HEK293 (cell line): ENCODE results near the gene KDM4C.

Experiments
- CTCF ChIA-PET: fragments of 350-600 bp; formaldehyde crosslinking; extraction: SDS; loops from one replicate; lab custom pipeline; 2021; ENCODE audit warnings: antibody characterized with exemption; lab: Yijun Ruan, JAX
- POLR2A ChIA-PET: fragments of 300-600 bp; formaldehyde crosslinking; extraction: SDS; loops from one replicate; lab custom pipeline; 2020; ENCODE audit warnings: antibody characterized with exemption, inconsistent platforms; lab: Yijun Ruan, JAX
- H3K27ac ChIP-seq: fragments of 200-500 bp; sonication (Bioruptor generic); 2 replicates; pipeline ENCODE4 v1.5.1; 2014; ENCODE audit warnings: low read depth, low read length, control low read depth, inconsistent platforms; ENCODE audit errors: extremely low read depth
- H3K36me3 ChIP-seq, 2 experiments: fragments of 200-500 bp in 1 of 2; sonication (Bioruptor generic) in 1 of 2; 1 replicate in 1 of 2; 2 replicates in 1 of 2; pipeline ENCODE4 v1.5.1; 2014 to 2017; ENCODE audit warnings: inconsistent platforms in 2 of 2, low read length in 2 of 2; ENCODE audit not compliant: control insufficient read depth in 2 of 2, insufficient read depth in 1 of 2
- H3K4me1 ChIP-seq: fragments of 200-500 bp; sonication (Bioruptor generic); 2 replicates; pipeline ENCODE4 v1.5.1; 2014; ENCODE audit warnings: mild to moderate bottlenecking, low read length, inconsistent platforms; ENCODE audit not compliant: control insufficient read depth, insufficient read depth
- H3K4me3 ChIP-seq: 2 replicates; pipeline ENCODE4 v1.5.1; 2011; ENCODE audit warnings: low read depth, mild to moderate bottlenecking, control low read depth, low read length, moderate library complexity
- H3K9me3 ChIP-seq: fragments of 200-500 bp; sonication (Bioruptor generic); 2 replicates; pipeline ENCODE4 v1.5.1; 2014; ENCODE audit warnings: low read depth, low read length, inconsistent platforms; ENCODE audit not compliant: control insufficient read depth, insufficient read depth
- IKZF3 ChIP-seq: fragments of 450-650 bp; IDR thresholded peaks from 2 replicates; pipeline ENCODE4 v1.5.0; 2018; ENCODE audit warnings: missing biosample characterization, mild to moderate bottlenecking, missing genetic modification characterization, moderate library complexity
- MYNN ChIP-seq: fragments of 450-650 bp; formaldehyde crosslinking; IDR thresholded peaks from 2 replicates; pipeline ENCODE4 v1.5.1; 2016; ENCODE audit warnings: missing biosample characterization, missing genetic modification characterization, borderline replicate concordance
- PATZ1 ChIP-seq: fragments of 450-650 bp; formaldehyde crosslinking; IDR thresholded peaks from 2 replicates; pipeline ENCODE4 v1.5.1; 2016; ENCODE audit warnings: missing biosample characterization, missing genetic modification characterization
- REPIN1 ChIP-seq: fragments of 450-650 bp; formaldehyde crosslinking; IDR thresholded peaks from 2 replicates; pipeline ENCODE4 v1.5.1; 2017; ENCODE audit warnings: missing biosample characterization, missing genetic modification characterization, low read depth
- SCRT2 ChIP-seq: fragments of 450-650 bp; formaldehyde crosslinking; IDR thresholded peaks from 2 replicates; pipeline ENCODE4 v1.5.1; 2016; ENCODE audit warnings: missing biosample characterization, missing genetic modification characterization
- TRIM28 ChIP-seq: IDR thresholded peaks from 2 replicates; pipeline ENCODE4 v1.6.1; 2011; ENCODE audit warnings: low read length, control low read depth, borderline replicate concordance
- WT1 ChIP-seq: fragments of 450-650 bp; formaldehyde crosslinking; IDR thresholded peaks from 2 replicates; pipeline ENCODE4 v1.5.1; 2016; ENCODE audit warnings: missing biosample characterization, missing genetic modification characterization
- ZBTB21 ChIP-seq: fragments of 450-650 bp; formaldehyde crosslinking; IDR thresholded peaks from 2 replicates; pipeline ENCODE4 v1.5.1; 2017; ENCODE audit warnings: missing biosample characterization, missing genetic modification characterization
- ZFP41 ChIP-seq: fragments of 450-650 bp; formaldehyde crosslinking; IDR thresholded peaks from 2 replicates; pipeline ENCODE4 v1.5.1; 2016; ENCODE audit warnings: missing biosample characterization, missing genetic modification characterization, borderline replicate concordance
- ZIC2 ChIP-seq: fragments of 450-650 bp; formaldehyde crosslinking; IDR thresholded peaks from 2 replicates; pipeline ENCODE4 v1.5.1; 2016; ENCODE audit warnings: missing biosample characterization, missing genetic modification characterization
- ZNF112 ChIP-seq: fragments of 450-650 bp; formaldehyde crosslinking; IDR thresholded peaks from 2 replicates; pipeline ENCODE4 v1.5.0; 2017; ENCODE audit warnings: missing biosample characterization, missing genetic modification characterization
- ZNF155 ChIP-seq: fragments of 450-650 bp; formaldehyde crosslinking; IDR thresholded peaks from 2 replicates; pipeline ENCODE4 v1.5.1; 2016; ENCODE audit warnings: missing biosample characterization, missing genetic modification characterization
- ZNF16 ChIP-seq: fragments of 450-650 bp; formaldehyde crosslinking; IDR thresholded peaks from 2 replicates; pipeline ENCODE4 v1.5.1; 2016; ENCODE audit warnings: low read depth, missing biosample characterization, missing genetic modification characterization
- ZNF175 ChIP-seq: fragments of 450-650 bp; formaldehyde crosslinking; IDR thresholded peaks from 2 replicates; pipeline ENCODE4 v1.5.1; 2016; ENCODE audit warnings: missing biosample characterization, missing genetic modification characterization
- ZNF184 ChIP-seq: fragments of 450-650 bp; IDR thresholded peaks from 2 replicates; pipeline ENCODE4 v1.5.1; 2018; ENCODE audit warnings: missing biosample characterization, mild to moderate bottlenecking, missing genetic modification characterization
- ZNF302 ChIP-seq: fragments of 450-650 bp; formaldehyde crosslinking; IDR thresholded peaks from 2 replicates; pipeline ENCODE4 v1.5.1; 2016; ENCODE audit warnings: missing biosample characterization, missing genetic modification characterization, low read depth
- ZNF473 ChIP-seq: fragments of 450-650 bp; formaldehyde crosslinking; IDR thresholded peaks from 2 replicates; pipeline ENCODE4 v1.5.1; 2017; ENCODE audit warnings: missing biosample characterization, missing genetic modification characterization
- ZNF558 ChIP-seq: fragments of 450-650 bp; formaldehyde crosslinking; IDR thresholded peaks from 2 replicates; pipeline ENCODE4 v1.5.1; 2016; ENCODE audit warnings: missing biosample characterization, missing genetic modification characterization
- ZNF623 ChIP-seq: fragments of 450-650 bp; formaldehyde crosslinking; IDR thresholded peaks from 2 replicates; pipeline ENCODE4 v1.5.1; 2016; ENCODE audit warnings: missing biosample characterization, missing genetic modification characterization
- ZNF776 ChIP-seq: fragments of 450-650 bp; formaldehyde crosslinking; IDR thresholded peaks from 2 replicates; pipeline ENCODE4 v1.5.0; 2017; ENCODE audit warnings: missing biosample characterization, missing genetic modification characterization, borderline replicate concordance
- ZNF785 ChIP-seq: fragments of 450-650 bp; formaldehyde crosslinking; IDR thresholded peaks from 2 replicates; pipeline ENCODE4 v1.5.1; 2016; ENCODE audit warnings: missing biosample characterization, missing genetic modification characterization
- ZNF791 ChIP-seq: fragments of 450-650 bp; formaldehyde crosslinking; IDR thresholded peaks from 2 replicates; pipeline ENCODE4 v1.5.1; 2016; ENCODE audit warnings: missing biosample characterization, missing genetic modification characterization
- ZNF792 ChIP-seq: fragments of 450-650 bp; formaldehyde crosslinking; IDR thresholded peaks from 2 replicates; pipeline ENCODE4 v1.5.1; 2016; ENCODE audit warnings: missing biosample characterization, missing genetic modification characterization
- ZNF830 ChIP-seq: fragments of 450-650 bp; IDR thresholded peaks from 2 replicates; pipeline ENCODE4 v1.5.0; 2018; ENCODE audit warnings: missing biosample characterization, missing genetic modification characterization, low read depth, mild to moderate bottlenecking, moderate library complexity
- ZSCAN18 ChIP-seq: fragments of 450-650 bp; formaldehyde crosslinking; IDR thresholded peaks from 2 replicates; pipeline ENCODE4 v1.5.1; 2016; ENCODE audit warnings: missing biosample characterization, missing genetic modification characterization
- TF ChIP-seq, protein P1 (sequence below): fragments of 450-650 bp; formaldehyde crosslinking; IDR thresholded peaks from 2 replicates; pipeline ENCODE4 v1.5.1; 2016; ENCODE audit warnings: missing biosample characterization, missing genetic modification characterization

Gene KDM4C

GRCh38 chr9:6900440-6900883 is 142.7 kb downstream of the KDM4C start:
- H3K36me3 ChIP-seq = no peaks in the 10 kb centered on the region
- POLR2A ChIA-PET = no interaction called here

DNA sequence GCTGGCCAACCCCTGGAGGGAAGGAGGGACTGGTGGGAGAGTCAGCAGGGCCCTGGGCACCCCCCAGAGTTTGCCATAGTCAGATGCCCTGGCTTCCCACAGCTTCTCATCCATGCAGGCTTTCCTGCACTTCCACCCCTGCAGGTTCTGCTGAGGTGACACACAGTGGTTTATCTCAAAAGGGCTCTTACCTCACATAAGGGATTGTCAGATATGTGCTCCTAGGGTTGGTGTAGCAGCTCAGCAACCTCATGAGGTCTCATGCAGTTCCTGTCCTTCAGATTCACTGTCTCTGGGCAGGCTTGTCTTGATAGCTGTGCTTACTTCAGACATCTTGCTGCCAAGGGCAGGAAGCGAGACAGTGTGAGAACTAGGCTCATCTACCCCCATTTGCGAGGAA is 143.4 kb downstream of the KDM4C start:
- Histone ChIP-seq H3K36me3 (no peaks in the 10 kb centered on the region), H3K9me3 (no peaks in the 10 kb centered on the region), H3K27ac (no peak overlapping the region), H3K4me3 (no peak overlapping the region), H3K4me1 (no peaks in the 10 kb centered on the region)
- CTCF ChIA-PET = interaction anchor here (0.6 to 2.0 kb wide), 6 partner anchors 8 to 347 kb away, joined by 3 to 6 read pairs (median 4); no protein-coding TSS in a partner anchor
- no peak for TF ChIP-seq ZNF473
- TF ChIP-seq ZIC2 = peak; percentile 97
- POLR2A ChIA-PET = no interaction called here

More at GRCh38 chr9:6900440-6900883, 142.7 kb downstream of the KDM4C start:
- H3K9me3 ChIP-seq = no peaks in the 10 kb centered on the region
- no peak overlapping the region for H3K4me3 ChIP-seq
- no peaks in the 10 kb centered on the region for H3K4me1 ChIP-seq
- H3K27ac ChIP-seq = no peak overlapping the region
- TF ChIP-seq, protein P1, sequence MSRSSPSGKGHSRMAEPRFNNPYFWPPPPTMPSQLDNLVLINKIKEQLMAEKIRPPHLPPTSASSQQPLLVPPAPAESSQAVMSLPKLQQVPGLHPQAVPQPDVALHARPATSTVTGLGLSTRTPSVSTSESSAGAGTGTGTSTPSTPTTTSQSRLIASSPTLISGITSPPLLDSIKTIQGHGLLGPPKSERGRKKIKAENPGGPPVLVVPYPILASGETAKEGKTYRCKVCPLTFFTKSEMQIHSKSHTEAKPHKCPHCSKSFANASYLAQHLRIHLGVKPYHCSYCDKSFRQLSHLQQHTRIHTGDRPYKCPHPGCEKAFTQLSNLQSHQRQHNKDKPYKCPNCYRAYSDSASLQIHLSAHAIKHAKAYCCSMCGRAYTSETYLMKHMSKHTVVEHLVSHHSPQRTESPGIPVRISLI (tag by site-specific recombination) = no peak
- TF ChIP-seq IKZF3 (tag by site-specific recombination) (no peak), ZNF792 (tag by site-specific recombination) (no peak), ZNF830 (tag by site-specific recombination) (no peak), WT1 (tag by site-specific recombination) (no peak), ZNF785 (no peak), MYNN (tag by site-specific recombination) (no peak), ZFP41 (tag by site-specific recombination) (no peak), ZNF155 (tag by site-specific recombination) (no peak), ZNF776 (no peak), ZSCAN18 (tag by site-specific recombination) (no peak), ZNF175 (tag by site-specific recombination) (no peak), ZNF791 (no peak)
- CTCF ChIA-PET = interaction anchor here (0.6 kb wide), 2 partner anchors 9 to 42 kb away, joined by 3 to 4 read pairs; no protein-coding TSS in a partner anchor

- CTCF ChIA-PET = interaction anchor here (0.6 to 2.0 kb wide), 3 partner anchors 12 to 902 kb away, joined by 3 to 6 read pairs (median 4); no protein-coding TSS in a partner anchor
- TF ChIP-seq ZNF184 (tag by site-specific recombination) = no peak
- TF ChIP-seq TRIM28 = no peak
- Histone ChIP-seq H3K36me3 (no peaks in the 10 kb centered on the region), H3K4me1 (no peaks in the 10 kb centered on the region), H3K4me3 (no peak overlapping the region), H3K9me3 (no peaks in the 10 kb centered on the region), H3K27ac (no peak overlapping the region)
- POLR2A ChIA-PET = no interaction called here
These were observed 144.7 kb downstream of the KDM4C start for GRCh38 chr9:6902423-6902822.

DNA sequence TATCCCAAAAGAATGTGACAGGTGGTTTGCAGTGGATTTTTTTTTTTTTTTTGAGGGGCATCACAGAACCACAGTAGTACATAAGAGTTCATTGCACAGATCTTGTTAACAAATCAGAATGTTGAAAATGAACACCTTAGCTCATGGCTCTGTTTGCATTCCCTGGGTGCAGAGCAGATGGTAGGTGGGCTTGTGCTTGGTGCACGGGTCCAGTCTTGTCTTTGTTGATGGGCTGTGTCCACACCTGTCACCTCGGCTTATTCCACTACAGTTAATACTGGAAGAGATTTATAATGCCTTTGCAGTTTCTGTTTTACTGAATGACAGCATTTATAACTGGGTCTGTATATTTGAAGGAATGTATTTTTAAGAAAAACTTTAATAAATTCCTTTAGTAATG is 146.6 kb downstream of the KDM4C start:
- TF ChIP-seq MYNN (tag by site-specific recombination) (no peak), ZNF791 (no peak), ZNF112 (tag by site-specific recombination) (no peak), ZBTB21 (tag by site-specific recombination) (no peak), SCRT2 (tag by site-specific recombination) (no peak), ZNF623 (no peak), ZNF558 (tag by site-specific recombination) (no peak), PATZ1 (tag by site-specific recombination) (no peak), ZNF302 (tag by site-specific recombination) (no peak), ZNF16 (tag by site-specific recombination) (no peak), REPIN1 (tag by site-specific recombination) (no peak)

More for the DNA sequence above, 146.6 kb downstream of the KDM4C start:
- H3K4me1 ChIP-seq = no peaks in the 10 kb centered on the region
- ChIA-PET CTCF (interaction anchor here (0.5 to 1.2 kb wide), 3 partner anchors 78 to 281 kb away, joined by 3 to 4 read pairs (median 3); no protein-coding TSS in a partner anchor), POLR2A (no interaction called here)
- no peaks in the 10 kb centered on the region for H3K36me3 ChIP-seq
- no peak overlapping the region for H3K27ac ChIP-seq
- no peaks in the 10 kb centered on the region for H3K9me3 ChIP-seq
- no peak overlapping the region for H3K4me3 ChIP-seq
